ENCODE results near the gene CIBAR2.

CIBAR2 gene

DNA sequence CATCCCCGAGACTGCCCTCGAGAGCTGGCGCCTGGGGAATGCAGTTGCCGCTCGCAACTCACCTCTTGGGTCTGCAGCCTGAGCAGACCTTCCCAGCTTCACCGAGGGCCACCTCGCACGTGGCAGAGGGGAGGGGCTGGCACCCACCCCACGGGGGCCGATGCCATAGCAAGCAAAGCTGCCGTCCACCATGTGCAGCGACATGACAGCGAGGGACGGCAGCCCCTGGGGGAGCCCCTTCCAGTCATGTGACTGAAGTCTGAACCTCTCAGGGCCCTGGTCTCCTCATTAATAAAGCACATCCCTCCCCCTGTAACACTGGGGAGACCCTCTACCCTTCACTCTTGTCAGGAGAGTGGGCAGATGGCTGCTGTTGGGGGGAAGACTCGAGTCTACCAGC is 30.5 kb downstream of the CIBAR2 start:
- DNase-seq = no peak

DNA sequence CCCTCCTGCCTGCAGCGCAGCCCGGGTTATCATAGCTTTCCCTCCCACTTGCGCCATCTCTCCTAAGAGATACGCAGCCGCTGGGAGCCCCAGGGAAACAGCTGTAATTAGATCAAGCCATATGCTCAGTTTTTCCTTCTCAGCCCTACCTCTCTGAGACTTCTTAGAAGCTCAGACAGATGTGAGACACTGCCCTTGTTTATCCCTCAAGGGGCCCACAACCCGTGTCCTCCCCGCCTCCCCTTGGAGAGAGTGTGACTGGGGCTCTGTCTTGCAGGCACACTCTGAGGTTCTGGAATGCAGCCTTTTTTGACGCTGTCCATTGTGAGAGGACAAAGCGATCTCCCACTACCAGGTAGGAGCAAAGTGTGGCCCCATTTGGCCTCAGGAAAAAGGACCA is 31.2 kb downstream of the CIBAR2 start:
- no peak for DNase-seq

DNA sequence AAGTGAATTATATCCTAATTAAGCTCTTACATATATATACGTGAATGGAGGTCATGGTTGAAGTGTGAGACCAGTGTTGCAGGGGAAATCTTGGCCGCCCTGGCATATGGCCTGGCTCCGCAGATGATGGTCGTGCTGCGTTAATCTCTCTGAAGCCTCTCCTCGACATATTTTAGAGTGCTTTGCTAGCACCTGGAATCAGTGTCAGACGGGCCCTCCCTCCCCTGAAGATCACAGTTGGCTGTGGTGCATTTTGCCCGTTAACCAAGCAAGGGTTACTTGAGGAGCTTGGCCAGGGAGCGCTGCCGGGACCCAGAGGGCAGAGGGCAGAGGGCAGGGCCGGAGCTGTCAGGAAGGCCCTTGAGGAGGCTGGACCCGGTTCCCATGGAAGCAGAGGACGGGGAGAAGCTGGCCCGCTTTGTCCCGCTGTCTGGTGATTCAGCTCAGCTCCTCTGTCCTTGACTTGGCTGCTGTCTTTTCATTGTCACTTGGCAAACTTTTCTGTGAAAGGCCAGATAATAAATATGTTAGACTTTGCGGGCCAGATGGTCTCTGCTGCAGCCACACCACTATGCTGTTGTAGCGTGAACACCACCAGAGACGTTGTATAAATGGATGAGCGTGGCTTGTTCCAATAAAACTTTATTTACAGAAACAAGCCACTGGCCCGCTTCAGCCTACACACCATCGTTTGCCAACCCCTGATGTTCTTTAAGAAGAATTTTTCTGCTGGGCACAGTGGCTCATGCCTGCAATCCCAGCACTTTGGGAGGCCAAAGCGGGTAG is 32.3 kb downstream of the CIBAR2 start:
- no peak for DNase-seq

DNA sequence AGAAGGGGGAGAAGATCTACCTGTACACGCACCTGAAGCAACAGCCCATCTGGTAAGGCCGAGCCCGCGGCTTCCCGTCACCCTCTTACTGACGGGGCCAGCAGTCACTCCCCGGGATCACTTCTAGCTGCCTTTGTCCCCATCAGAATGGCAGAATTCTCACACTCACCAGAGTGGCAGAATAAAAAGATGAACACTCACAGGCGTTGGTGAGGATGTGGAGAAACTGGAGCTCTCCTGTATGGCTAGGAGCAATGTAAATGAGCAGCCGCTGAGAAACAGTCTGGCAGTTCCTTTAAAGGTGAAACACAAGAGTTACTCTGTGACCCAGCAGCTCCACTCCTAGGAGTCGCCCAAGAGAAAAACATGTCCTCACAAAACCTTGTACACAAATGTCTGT is 33.3 kb downstream of the CIBAR2 start:
- DNase-seq = no peak

DNA sequence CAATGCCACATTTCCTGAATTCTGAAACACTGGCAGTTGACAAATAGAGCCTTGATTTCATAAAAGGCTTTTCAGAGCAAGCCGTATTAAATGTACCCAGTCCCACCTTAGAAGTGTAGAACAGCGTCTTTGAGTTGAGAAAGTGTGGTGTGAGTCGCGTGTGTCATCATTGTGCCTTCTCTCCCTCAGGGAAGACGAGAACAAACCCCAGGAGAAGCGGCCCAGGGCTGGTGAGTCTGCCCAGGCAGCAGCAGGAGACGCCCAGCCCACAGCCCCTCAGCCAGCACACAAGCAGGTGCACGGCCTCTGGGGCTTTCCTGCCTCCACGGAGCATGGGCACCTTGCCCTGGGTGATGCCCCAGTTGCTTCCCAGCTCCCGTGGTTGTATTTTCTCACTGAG is 34.0 kb downstream of the CIBAR2 start:
- no peak for DNase-seq

DNA sequence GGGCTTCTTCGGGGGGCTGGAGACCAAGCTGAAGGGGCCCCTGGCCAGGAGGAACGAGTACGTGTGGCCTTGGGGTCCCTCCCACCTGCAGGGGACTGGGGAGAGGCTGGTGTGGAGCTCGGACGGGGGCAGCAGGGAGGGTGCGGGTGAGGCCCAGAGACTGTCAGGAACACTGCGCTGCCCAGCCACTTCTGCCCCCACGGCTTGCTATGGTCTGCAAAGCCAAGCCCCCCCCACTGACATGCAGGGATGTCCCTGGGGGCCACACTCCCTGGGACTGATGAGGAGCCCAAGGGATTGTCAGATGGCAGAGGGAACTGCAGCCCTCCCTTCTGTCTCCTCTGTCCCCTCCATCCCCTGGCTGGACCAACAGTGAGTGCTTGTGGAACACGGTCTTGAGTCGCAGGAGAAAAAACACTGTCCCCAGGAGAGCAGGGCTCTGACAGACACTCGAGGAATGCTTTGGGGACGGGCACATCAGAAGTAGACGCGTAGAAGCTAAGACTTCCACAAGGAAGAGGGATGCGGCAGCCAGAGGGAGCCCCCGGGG is 34.6 kb downstream of the CIBAR2 start:
- no peak for DNase-seq

DNA sequence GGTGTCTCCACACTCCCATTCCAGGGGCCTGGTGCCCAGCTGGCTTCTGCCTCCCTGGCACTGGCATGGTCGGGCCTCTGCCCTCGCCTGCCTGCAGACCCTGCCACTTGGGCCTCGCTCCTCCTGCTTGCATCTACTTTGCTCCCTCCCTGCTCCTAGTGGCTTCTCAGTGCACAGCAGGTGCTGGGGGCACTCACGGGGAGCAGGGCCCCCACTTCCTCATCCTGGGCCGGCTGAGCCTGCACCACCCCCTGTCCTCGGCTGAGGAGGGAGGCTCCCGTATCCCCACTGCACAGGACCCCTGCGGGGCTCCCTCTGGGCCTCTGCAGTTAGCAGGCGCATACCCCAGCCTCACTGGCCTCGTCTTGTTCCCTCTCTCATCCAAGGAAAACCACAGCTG is 35.2 kb downstream of the CIBAR2 start:
- no peak for DNase-seq

DNA sequence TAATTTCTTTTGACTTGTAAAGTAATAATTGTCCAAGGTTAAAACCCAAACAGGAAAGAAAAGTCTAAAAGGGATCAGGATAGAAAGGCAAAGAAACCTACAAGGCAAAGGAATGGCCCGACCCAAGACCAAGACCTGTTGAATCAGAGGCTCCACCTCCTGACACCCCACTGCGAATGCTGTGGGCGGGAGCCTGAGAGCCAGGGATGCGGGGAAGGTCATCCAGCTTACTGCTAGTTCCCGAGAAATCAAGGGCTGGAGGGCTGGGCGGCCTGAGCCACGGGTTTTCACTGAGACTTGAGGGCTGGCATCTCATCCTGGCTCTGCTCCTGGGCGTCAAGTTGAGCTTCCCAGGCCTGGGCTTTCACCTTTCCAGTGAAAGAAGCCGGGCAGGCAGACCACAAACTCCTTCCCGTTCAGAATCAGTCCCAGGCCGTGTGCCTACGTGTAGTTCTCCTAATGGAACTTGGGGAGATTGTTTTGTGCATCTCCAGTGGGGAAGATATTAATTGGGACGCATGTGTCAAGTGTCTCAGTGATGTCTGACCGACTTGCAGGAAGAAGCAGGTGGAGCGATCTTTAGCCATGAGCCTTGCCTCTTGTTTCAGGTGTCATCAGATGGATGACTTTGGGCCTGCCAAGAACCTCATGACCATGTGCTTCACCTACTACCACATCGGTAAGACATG is 36.9 kb downstream of the CIBAR2 start:
- no peak for DNase-seq

DNA sequence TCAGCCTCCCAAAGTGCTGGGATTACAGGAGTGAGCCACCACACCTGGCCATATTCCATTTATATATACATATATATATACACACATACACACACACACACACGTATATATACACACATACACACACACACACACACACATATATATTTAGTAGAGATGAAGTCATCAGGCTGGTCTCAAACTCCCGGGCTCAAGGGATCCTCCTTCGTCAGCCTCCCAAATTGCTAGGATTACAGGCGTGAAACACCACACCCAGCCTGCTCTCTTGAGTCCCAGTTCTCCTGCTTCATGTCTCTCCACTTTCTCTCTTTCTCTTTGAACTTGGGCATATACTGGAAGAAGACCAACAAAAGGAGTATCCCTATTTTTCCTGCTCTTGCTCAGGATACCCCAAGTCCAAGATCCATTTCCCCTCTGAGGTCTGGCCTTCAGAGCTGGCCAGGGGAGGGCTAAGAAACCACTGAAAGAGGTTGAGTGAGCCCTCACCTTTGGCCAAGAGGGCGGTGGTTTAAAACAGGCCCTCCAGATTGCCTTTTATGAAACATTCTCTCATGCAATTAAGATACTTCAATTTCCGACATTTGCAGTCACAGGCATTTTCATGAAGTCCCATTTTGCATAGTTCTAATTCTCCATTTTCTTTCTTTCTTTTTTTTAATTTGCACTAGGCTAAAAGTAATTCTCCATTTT is 37.9 kb downstream of the CIBAR2 start:
- no peak for DNase-seq

DNA sequence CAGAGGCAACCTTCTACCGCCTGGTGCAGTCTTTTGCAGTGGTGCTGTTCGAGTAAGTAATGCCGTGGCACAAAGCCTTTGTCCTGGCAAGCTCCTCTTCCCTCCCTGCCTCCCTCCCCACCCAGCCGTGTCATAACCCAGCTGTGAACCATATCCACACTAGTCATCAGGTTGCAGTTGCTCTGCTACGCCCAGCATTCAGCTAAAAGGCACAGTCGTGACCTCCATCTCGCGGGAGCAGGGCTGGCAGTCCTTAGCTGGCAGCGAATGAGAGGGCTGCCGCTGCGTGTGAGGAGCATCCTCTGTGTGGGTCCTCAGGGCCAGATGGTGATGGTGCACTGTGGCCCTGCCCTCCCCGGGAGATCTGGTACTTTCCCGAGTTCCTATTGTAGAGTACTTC is 39.3 kb downstream of the CIBAR2 start:
- DNase-seq = no peak

DNA sequence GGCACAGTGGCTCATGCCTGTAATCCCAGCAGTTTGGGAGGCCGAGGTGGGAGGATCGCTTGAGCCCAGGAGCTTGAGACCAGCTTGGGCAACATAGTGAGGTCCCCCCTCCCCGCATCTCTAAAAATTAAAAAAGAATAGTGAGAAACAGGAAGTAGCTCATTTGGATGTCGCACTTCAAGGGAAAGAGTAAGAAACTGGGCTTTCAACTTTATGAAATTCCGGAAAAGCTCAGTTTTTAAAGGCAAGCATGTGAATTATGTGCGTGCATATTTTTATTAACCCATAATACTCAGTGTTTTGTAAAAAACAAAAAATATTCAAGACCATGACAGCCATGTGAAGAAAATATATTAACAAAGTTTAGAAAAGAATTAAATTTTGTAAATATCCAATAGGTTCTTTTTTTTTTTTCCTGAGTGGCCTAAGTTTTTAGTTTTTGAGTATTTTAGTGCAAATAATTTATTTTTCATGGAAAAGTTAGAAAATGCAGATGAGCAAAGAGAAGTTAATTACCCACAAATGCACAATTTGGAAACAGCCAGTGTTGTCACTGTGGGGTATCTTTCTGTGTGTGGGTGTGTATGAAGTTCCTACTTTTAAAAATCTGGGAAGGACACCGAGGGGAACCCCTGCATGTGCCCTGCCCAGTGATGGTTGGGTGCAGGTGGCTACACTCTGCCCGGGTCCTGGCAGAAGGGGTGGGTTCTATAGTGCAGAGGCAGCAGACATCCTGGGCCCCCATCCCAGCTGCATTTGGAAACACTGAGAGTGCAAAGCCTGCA is 40.0 kb downstream of the CIBAR2 start:
- no peak for DNase-seq

DNA sequence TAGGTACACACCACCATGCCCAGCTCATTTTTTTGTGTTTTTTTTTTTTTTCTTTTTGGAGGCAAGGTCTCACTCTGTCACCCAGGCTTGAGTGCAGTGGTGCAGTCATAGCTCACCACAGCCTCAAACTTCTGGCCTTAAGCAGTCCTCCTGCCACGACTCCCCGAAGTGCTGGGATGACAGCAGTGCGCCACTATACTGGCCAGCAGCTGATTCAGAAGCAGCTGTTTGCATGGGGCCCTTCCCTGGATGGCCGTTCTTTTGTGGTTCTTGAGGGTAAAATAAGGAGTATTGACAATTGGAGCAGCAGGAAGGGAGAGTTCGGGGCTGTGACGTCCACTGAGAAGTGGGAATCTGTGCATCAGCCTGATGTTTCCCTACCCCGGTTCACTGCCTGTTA is 43.1 kb downstream of the CIBAR2 start:
- no peak for DNase-seq

DNA sequence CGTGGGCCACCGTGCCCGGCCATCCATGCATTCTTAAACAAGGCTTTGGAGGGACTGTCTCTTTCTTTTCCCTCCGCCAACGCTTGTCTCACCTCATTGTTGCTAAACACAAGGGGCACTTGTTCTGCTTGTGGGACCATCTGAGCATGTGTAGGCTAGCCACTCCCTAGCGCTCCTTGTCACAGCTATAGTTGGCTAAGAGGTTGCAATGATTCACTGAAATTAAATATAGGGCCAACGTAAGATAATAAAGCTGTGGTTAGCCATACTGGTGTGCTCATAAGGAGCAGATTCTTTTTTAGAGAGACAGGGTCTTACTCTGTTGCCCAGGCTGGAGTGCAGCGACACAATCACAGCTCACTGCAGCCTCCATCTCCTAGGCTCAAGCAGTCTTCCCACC is 43.5 kb downstream of the CIBAR2 start:
- DNase-seq = no peak

DNA sequence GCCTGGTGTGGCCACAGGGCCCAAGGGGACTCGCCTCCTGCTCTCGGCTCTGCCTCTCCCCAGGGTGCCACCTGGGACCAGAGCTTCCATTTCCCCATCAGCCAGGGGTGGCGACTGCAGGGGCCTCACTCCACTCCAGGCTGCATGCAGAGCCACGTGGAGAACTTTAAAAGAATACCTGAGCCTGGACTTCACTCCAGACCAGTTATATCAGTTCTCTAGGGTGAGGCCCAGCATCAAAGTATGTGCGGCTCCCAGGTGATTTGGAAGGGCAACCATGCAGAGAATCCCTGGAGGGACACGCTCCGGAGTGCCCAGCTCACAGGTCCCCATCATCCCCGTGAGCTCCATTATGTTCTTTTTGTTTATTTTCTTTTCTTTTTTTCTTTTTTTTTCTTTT is 44.8 kb downstream of the CIBAR2 start:
- DNase-seq = no peak

DNA sequence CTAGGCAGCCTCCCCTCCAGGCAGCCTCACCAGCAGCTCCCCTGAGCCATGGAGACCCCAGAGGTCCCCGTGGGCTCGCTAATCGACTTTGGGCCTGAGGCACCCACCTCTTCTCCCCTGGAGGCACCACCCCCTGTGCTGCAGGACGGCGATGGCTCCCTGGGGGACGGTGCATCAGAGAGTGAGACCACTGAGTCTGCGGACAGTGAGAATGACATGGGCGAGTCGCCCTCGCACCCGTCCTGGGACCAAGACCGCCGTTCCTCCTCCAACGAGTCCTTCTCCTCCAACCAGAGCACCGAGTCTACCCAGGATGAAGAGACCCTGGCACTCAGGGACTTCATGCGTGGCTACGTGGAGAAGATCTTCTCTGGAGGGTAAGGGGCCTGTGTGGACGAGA is 45.2 kb downstream of the CIBAR2 start:
- no peak for DNase-seq

DNA sequence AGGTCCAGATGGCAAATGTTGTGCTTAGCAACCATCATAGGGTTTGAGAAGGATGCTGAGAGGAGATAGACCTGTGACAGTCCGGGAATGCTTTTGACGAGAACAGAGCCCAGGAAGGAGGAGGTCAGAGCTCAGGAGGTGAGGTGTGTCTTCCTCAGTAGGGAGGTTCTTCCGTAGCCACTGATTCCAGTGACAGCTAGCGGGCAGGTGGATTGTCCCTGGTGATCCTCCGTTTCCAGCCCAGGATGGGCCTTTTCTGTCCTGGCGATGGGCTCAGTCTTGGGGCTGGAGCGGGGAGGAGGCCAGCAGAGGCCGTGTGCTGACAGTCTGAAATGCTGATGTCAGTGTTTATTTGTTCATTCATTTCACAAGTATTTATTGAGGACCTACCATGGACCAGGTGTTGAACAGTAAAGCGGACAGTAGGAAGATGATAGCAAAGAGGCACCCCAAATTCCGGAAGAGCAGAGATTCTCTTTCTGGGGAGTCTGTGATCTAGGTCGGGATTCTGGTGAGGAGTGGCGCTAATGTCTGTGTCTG is 45.9 kb downstream of the CIBAR2 start:
- no peak for DNase-seq

DNA sequence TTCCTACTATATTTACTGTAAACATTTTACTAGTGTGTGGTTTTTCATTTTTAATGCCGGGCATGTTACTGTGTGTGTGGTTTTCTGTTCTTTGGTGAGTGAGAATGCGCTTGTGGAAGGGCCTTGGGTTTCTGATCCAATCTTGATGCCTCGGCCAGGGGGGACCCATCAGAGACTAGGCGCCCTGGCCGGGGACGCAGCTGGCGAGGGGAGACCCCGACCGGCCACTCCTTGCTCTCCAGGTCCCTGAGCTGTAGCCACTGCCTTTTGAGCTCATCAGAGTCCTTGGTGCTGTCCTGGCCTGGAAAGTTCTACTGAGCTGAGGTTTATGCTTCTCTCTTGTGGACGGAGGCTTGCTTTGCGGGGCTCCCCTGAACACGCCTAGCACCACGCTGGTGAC is 47.2 kb downstream of the CIBAR2 start:
- DNase-seq = no peak

DNA sequence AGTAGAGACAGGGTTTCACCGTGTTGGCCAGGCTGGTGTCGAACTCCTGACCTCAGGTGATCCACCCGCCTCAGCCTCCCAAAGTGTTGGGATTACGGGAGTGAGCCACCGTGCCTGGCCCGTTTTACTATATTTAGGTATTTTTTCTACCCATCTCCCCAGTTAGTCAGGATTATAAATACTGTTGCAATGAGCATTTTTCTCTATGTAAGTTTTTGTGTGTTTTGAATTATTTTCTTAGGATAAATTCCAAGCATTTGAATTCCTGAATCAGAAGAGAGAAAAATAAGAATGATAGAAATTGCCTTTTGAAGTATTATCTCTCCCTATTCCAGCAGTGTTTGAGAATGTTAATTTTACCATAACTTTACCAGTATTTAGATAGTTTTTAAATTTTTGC is 48.1 kb downstream of the CIBAR2 start:
- no peak for DNase-seq

DNA sequence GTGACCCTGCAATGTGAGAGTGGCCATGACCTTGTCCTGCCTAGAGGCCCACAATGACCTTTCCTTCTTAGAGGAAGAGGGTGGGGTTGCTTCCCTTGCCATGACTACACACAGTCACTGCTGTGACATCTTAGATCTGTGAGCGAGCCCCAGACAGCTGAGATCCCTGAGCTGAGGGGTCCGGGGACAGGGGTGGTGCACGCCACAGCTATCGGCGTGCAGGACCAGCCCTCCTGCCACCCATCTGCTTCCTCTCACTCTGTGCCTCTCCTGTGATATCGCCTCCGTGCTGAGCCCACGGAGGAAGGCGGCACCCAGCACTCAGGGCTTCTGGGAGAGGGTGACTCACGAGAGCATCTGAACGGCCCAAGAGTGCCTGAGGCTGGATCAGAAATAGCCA is 49.4 kb downstream of the CIBAR2 start:
- DNase-seq = no peak

DNA sequence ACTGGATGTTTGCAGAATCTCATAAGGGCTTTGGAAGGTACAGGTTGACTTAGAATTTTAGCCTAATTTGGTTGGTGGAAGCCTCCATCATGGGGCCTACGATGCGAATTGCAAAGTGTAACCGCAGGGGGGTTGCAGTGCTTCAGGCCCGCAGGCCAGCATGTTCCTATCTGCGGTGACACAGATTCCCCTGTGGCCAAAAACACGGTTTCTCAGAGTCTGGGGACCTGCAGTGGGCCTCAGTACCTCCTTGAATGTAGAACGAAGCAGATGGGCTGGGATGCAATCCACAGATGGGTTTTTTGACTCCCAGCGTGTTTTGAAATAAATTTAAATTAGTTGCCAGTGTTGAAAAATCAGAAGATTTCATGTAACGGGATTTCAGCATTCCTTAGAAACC is 49.9 kb downstream of the CIBAR2 start:
- DNase-seq = no peak

DNA sequence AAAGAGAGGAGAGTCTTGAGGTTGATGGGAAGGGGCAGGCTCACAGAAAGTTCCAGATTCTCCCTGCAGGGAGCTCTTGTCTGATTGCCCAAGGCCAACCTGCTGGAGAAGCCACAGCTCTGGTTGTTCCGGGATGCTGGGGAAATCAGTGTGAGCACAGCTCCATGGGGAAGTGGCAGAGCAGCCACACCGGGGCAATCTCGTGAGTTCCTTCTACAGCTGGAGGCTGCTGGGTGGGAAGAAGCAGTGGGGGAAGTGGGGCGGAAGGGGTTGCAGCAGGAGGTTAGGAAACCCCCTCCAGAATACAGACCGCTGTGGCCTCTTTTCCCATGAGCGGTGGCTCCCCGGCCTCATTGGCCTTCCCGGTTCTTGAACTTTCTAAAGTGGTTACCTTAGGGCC is 50.7 kb downstream of the CIBAR2 start:
- no peak for DNase-seq

DNA sequence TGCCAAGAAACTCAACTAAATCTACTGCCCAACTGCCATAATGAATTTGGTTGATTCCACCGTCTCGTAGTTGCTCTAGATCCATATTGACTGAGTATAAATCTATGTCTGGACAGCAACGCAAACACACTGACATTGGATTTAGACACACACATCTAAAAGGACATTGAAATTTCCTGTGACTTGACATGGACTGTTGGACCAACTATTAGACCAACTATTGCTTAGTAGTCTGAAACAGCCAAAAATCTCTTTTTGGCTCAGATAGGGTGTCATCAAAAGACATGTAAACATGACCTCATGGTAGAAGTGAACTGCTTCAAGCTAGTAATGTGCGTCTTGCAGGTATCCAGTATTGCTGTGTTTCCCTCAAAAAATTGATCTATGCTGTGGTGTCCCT is 53.4 kb downstream of the CIBAR2 start:
- no peak for DNase-seq

DNA sequence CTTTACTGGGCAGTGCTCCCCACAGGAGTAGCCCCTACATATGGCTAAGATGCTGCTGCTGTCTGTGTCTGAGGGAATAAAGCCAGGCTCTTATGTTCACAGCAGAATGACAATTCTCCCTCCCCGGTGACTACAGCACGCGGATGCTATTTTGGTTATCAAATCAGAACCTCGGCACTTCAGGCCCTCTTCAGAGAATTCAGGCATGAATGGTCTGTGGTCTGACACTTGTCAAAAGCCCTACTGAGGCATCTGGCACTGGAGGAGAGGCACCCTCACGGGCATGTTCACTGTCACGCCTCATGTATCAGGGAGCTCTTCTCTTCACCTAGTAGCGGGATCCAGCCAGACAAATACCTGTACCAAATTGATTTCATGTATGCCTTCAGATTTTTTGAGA is 54.3 kb downstream of the CIBAR2 start:
- no peak for DNase-seq
